CD14-positive monocyte (primary cell): ENCODE measurements around the gene TRABD. TPM values are rescaled to one million over a fixed set of nuclear protein-coding genes. Genes with fewer than 3 reads are reported as not detected.

Experiments used
- DNase-seq, 3 donors: peaks; one replicate each; pipeline ENCODE4 v3.0.0-alpha.2; 2011 to 2022
- H2AFZ ChIP-seq: 2 replicates; pipeline ENCODE4 v1.6.0; 2012; ENCODE audit warnings: mild to moderate bottlenecking, low read depth, low read length, inconsistent platforms; ENCODE audit not compliant: insufficient read depth, poor library complexity, severe bottlenecking
- H3K27ac ChIP-seq, 2 donors: 1 replicate in 1 of 2; 2 replicates in 1 of 2; pipeline ENCODE4 v1.5.1; 2012 to 2013; ENCODE audit warnings: low read length in 2 of 2, control low read depth in 1 of 2, inconsistent platforms in 1 of 2, low read depth in 1 of 2, mild to moderate bottlenecking in 1 of 2
- H3K27me3 ChIP-seq, 2 donors: one replicate each; pipeline versions ENCODE4 v1.6.0 to v1.6.1; 2011 to 2013; ENCODE audit warnings: low read length in 2 of 2; ENCODE audit not compliant: control insufficient read depth in 2 of 2, insufficient read depth in 2 of 2
- H3K36me3 ChIP-seq, 2 donors: replicated peaks in 1 of 2; 1 replicate in 1 of 2; 2 replicates in 1 of 2; pipeline versions ENCODE4 v1.5.1 to v1.6.1; 2012 to 2013; ENCODE audit warnings: low read length in 2 of 2, control low read depth in 1 of 2, inconsistent platforms in 1 of 2, mild to moderate bottlenecking in 1 of 2; ENCODE audit not compliant: insufficient read depth in 2 of 2, control insufficient read depth in 1 of 2
- H3K4me1 ChIP-seq, 2 donors: 1 replicate in 1 of 2; 2 replicates in 1 of 2; pipeline versions ENCODE4 v1.5.1 to v1.6.1; 2012 to 2013; ENCODE audit warnings: low read length in 2 of 2, control low read depth in 1 of 2, inconsistent platforms in 1 of 2, mild to moderate bottlenecking in 1 of 2, moderate library complexity in 1 of 2; ENCODE audit not compliant: insufficient read depth in 2 of 2, control insufficient read depth in 1 of 2
- H3K4me2 ChIP-seq: replicated peaks from 2 replicates; pipeline ENCODE3; 2012; ENCODE audit warnings: low read length, moderate library complexity, mild to moderate bottlenecking; ENCODE audit not compliant: poor library complexity, severe bottlenecking; ENCODE audit errors: extremely low read depth
- H3K4me3 ChIP-seq, 3 experiments: fragments of 200-600 bp in 1 of 3; sonication (generic) in 1 of 3; replicated peaks in 1 of 3; 1 replicate in 2 of 3; 2 replicates in 1 of 3; pipeline ENCODE4 v1.5.1; 2011 to 2013; ENCODE audit warnings: low read length in 3 of 3, mild to moderate bottlenecking in 3 of 3, control low read depth in 2 of 3, low read depth in 2 of 3, inconsistent platforms in 1 of 3, moderate library complexity in 1 of 3
- H3K79me2 ChIP-seq: 2 replicates; pipeline ENCODE4 v1.6.0; 2012; ENCODE audit warnings: mild to moderate bottlenecking, control low read depth, inconsistent platforms, low read length, moderate library complexity; ENCODE audit not compliant: insufficient read depth
- H3K9ac ChIP-seq: 2 replicates; pipeline ENCODE4 v1.6.0; 2017; ENCODE audit warnings: low read length, mild to moderate bottlenecking; ENCODE audit not compliant: insufficient read depth, poor library complexity, severe bottlenecking
- H3K9me3 ChIP-seq, 2 donors: replicated peaks in 1 of 2; 1 replicate in 1 of 2; 2 replicates in 1 of 2; pipeline versions ENCODE4 v1.5.1 to v1.6.1; 2012 to 2013; ENCODE audit warnings: low read length in 2 of 2, control low read depth in 1 of 2; ENCODE audit not compliant: control insufficient read depth in 1 of 2, insufficient read depth in 1 of 2
- H4K20me1 ChIP-seq: 2 replicates; pipeline ENCODE4 v1.6.0; 2012; ENCODE audit warnings: mild to moderate bottlenecking, low read length, control low read depth, moderate library complexity; ENCODE audit not compliant: insufficient read depth
- H3K27ac Mint-ChIP-seq, 7 donors: one replicate each; pipeline ENCODE4 v1.8.0; 2020; ENCODE audit warnings: mild to moderate bottlenecking in 7 of 7, mixed read lengths in 7 of 7, moderate library complexity in 6 of 7, inconsistent platforms in 2 of 7
- H3K27me3 Mint-ChIP-seq, 3 donors: one replicate each; pipeline ENCODE4 v1.8.0; 2021 to 2022; ENCODE audit warnings: low read depth in 3 of 3, mild to moderate bottlenecking in 3 of 3, mixed read lengths in 3 of 3, moderate library complexity in 3 of 3, inconsistent platforms in 1 of 3
- H3K36me3 Mint-ChIP-seq, 2 donors: one replicate each; pipeline ENCODE4 v1.8.0; 2020; ENCODE audit warnings: mixed read lengths in 2 of 2, inconsistent platforms in 1 of 2, mild to moderate bottlenecking in 1 of 2
- H3K4me1 Mint-ChIP-seq: one replicate; pipeline ENCODE4 v1.8.0; 2020; ENCODE audit warnings: mild to moderate bottlenecking, mixed read lengths
- H3K4me3 Mint-ChIP-seq, 2 donors: one replicate each; pipeline ENCODE4 v1.8.0; 2020; ENCODE audit warnings: mild to moderate bottlenecking in 2 of 2, mixed read lengths in 2 of 2, moderate library complexity in 1 of 2
- H3K9me3 Mint-ChIP-seq, 7 donors: one replicate each; pipeline ENCODE4 v1.8.0; 2020 to 2022; ENCODE audit warnings: mixed read lengths in 7 of 7, mild to moderate bottlenecking in 6 of 7, moderate library complexity in 6 of 7, inconsistent platforms in 2 of 7
- CTCF ChIP-seq: fragments of 200-600 bp; IDR thresholded peaks from one replicate; pipeline ENCODE4 v1.8.0; 2022; ENCODE audit warnings: antibody characterized with exemption, mild to moderate bottlenecking
- WGBS: methylation state at CpG from one replicate; pipeline ENCODE4 v1.1.5; 2013; ENCODE audit warnings: missing lambda C conversion rate; ENCODE audit not compliant: insufficient coverage; 5-methylcytosine and 5-hydroxymethylcytosine counted together
- intact Hi-C, 2 donors: fragments of 100-400 bp; cut with micrococcal nuclease; formaldehyde crosslinking; loops; one replicate each; pipeline versions ENCODE4 v1.15.0 to v1.15.1; 2023
- polyA plus RNA-seq, 3 donors: library from polyadenylated mRNA; depleted of rRNA in 1 of 3; unstranded in 2 of 3; stranded (reverse) in 1 of 3; fragments of 300-500 nt in 2 of 3; fragments of >200 nt in 1 of 3; fragmentation: Illumina TruSeq in 2 of 3; gene quantifications; 1 replicate in 2 of 3; 2 replicates in 1 of 3; pipeline ENCODE4 v1.2.3, GENCODE V29; 2012 to 2021

The TRABD gene
- polyA plus RNA-seq, 3 donors, result 34.5 to 240 (median 39.3) TPM

GRCh38 chr22:50217543-50218152 is 31.9 kb downstream of the TRABD start:
- no peak overlapping the region for H2AFZ ChIP-seq
- H3K9ac ChIP-seq, result no peak overlapping the region
- H3K4me1 ChIP-seq, result peaks cover 0 to 9% of the 10 kb centered on the region in 2 donors
- H4K20me1 ChIP-seq, result peaks cover 81% of the 10 kb centered on the region
- WGBS, result 91% methylated on average over 18 of the region's 21 CpGs
- no peaks in the 10 kb centered on the region for H3K9me3 ChIP-seq
- H3K79me2 ChIP-seq, result peaks cover 31% of the 10 kb centered on the region
- Mint-ChIP-seq H3K4me1 (peaks cover 6% of the 10 kb centered on the region), H3K4me3 (no peak overlapping the region), H3K9me3 (no peaks in the 10 kb centered on the region), H3K27ac (no peak overlapping the region), H3K27me3 (no peaks in the 10 kb centered on the region), H3K36me3 (peaks cover 66 to 94% of the 10 kb centered on the region in 2 donors)
- H3K4me3 ChIP-seq, result no peak overlapping the region
- intact Hi-C loops, result no loop called here
- no peaks in the 10 kb centered on the region for H3K27me3 ChIP-seq
- H3K4me2 ChIP-seq, result no peak overlapping the region
- DNase-seq, result no peak
- H3K27ac ChIP-seq, result no peak overlapping the region
- peaks cover 86 to 90% of the 10 kb centered on the region in 2 donors for H3K36me3 ChIP-seq
- TF ChIP-seq CTCF, result no peak

DNA sequence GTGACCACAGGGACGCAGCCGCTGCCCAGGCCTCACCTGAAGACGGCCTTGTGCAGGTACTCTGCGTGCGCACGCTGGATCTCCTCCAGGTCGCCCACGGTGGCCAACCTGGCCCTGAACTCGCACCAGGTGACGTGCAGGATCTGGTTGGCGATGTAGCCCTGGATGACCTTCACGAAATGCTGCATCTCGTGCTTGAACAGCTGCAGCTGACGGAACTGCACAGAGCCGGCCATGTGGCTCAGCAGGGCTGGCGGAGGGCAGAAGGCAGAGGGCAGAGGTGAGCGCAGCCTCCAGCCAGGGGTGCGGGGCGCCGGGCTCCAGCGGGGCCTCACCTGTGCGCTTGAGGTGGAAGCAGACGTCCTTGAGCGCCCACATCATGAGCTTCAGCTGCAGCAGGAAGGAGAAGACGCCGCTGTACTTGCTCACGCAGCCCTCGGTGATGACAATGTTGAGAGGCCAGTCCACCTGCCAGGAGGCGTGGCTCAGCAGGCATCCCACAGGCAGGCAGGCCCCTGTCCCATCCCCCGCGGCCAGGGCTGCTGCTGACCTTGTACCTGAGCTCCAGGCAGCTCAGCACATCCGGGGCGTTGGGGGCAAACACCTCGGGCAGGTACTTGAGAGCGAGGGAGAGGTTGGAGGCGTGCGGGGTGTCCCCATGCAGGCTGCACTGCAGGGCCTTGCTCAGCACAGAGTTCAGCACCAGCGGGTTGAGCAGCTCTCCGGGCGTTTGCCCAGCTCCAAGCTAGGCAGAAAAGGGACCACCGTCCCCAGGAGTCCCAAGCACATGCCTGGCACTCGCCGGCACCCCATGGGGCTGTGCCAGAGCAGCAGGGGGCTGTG is 32.7 kb downstream of the TRABD start:
- peaks cover 73% of the 10 kb centered on the region for H4K20me1 ChIP-seq
- H3K27me3 Mint-ChIP-seq, result no peaks in the 10 kb centered on the region
- no peak for TF ChIP-seq CTCF
- H3K36me3 ChIP-seq, result peaks cover 85 to 90% of the 10 kb centered on the region in 2 donors
- intact Hi-C loops, result no loop called here
- DNase-seq, result no peak
- H3K27ac ChIP-seq, result no peak overlapping the region
- H3K4me1 Mint-ChIP-seq, result peaks cover 6% of the 10 kb centered on the region
- H3K4me2 ChIP-seq, result no peak overlapping the region
- peaks cover 64 to 94% of the 10 kb centered on the region in 2 donors for H3K36me3 Mint-ChIP-seq
- no peak overlapping the region for H3K4me3 Mint-ChIP-seq
- no peaks in the 10 kb centered on the region for H3K27me3 ChIP-seq
- H3K9ac ChIP-seq, result no peak overlapping the region
- 94% methylated on average over 42 of the region's 43 CpGs for WGBS
- no peak overlapping the region for H2AFZ ChIP-seq
- peaks cover 0 to 9% of the 10 kb centered on the region in 2 donors for H3K4me1 ChIP-seq
- peaks cover 23% of the 10 kb centered on the region for H3K79me2 ChIP-seq
- H3K4me3 ChIP-seq, result no peak overlapping the region
- H3K27ac Mint-ChIP-seq, result peak overlapping the region in 2 of 7 donors; percentile 40 to 45
- H3K9me3 Mint-ChIP-seq, result no peaks in the 10 kb centered on the region
- H3K9me3 ChIP-seq, result no peaks in the 10 kb centered on the region
